HG02870 (cell line): ENCODE data around the gene KSR2.

Experiments
- ATAC-seq: cut with Tn5 transposase; IDR thresholded peaks from one replicate; pipeline ENCODE4 v1.9.1; 2021; ENCODE audit warnings: mild to moderate bottlenecking, moderate library complexity; ENCODE audit not compliant: unreplicated experiment

Gene KSR2

GRCh38 chr12:117589021-117589420, 379.8 kb downstream of the KSR2 start:
- no peak for ATAC-seq

- no peak for ATAC-seq
These were observed 381.0 kb downstream of the KSR2 start for GRCh38 chr12:117587631-117588287.

GRCh38 chr12:117583677-117584225, 385.0 kb downstream of the KSR2 start:
- no peak for ATAC-seq

GRCh38 chr12:117583092-117583491, 385.7 kb downstream of the KSR2 start:
- no peak for ATAC-seq

- no peak for ATAC-seq
These were observed 386.5 kb downstream of the KSR2 start for GRCh38 chr12:117582135-117582784.

- peak; percentile 45 for ATAC-seq
These were observed 388.1 kb downstream of the KSR2 start for GRCh38 chr12:117580718-117581062.

GRCh38 chr12:117580015-117580717, 388.6 kb downstream of the KSR2 start:
- no peak for ATAC-seq

GRCh38 chr12:117577122-117577657, 391.6 kb downstream of the KSR2 start:
- no peak for ATAC-seq

- ATAC-seq, result no peak
These were observed 392.7 kb downstream of the KSR2 start for GRCh38 chr12:117576053-117576452.

- no peak for ATAC-seq
These were observed 394.1 kb downstream of the KSR2 start for GRCh38 chr12:117574655-117575054.

GRCh38 chr12:117572755-117573154, 396.0 kb downstream of the KSR2 start:
- ATAC-seq, result no peak

- ATAC-seq, result no peak
These were observed 397.5 kb downstream of the KSR2 start for GRCh38 chr12:117571321-117571720.

- ATAC-seq, result no peak
These were observed 398.2 kb downstream of the KSR2 start for GRCh38 chr12:117570608-117571007.

- peak; percentile 88 for ATAC-seq
These were observed 401.1 kb downstream of the KSR2 start for GRCh38 chr12:117567644-117568216.

- ATAC-seq, result no peak
These were observed 403.9 kb downstream of the KSR2 start for GRCh38 chr12:117564881-117565280.

GRCh38 chr12:117563706-117564105, 405.1 kb downstream of the KSR2 start:
- no peak for ATAC-seq

GRCh38 chr12:117563007-117563406, 405.8 kb downstream of the KSR2 start:
- ATAC-seq, result no peak

GRCh38 chr12:117561990-117562389, 406.8 kb downstream of the KSR2 start:
- no peak for ATAC-seq

GRCh38 chr12:117559978-117560377, 408.8 kb downstream of the KSR2 start:
- no peak for ATAC-seq

GRCh38 chr12:117555889-117556288, 412.9 kb downstream of the KSR2 start:
- ATAC-seq, result no peak

- ATAC-seq, result no peak
These were observed 415.8 kb downstream of the KSR2 start for GRCh38 chr12:117552971-117553370.
